HG02763 (cell line): Measurements from ENCODE around the gene ZC3H11A.
A peak's percentile ranks its signal among the peaks of the same experiment; 100 is the strongest.
"Not testable (repeated sequence)": the region's sequence is repeated elsewhere in the genome, so short reads cannot be mapped to it uniquely, and the experiment has no call there.

Source experiments
- ATAC-seq: cut with Tn5 transposase; IDR thresholded peaks from one replicate; pipeline ENCODE4 v1.9.1; 2021; ENCODE audit warnings: mild to moderate bottlenecking, moderate library complexity; ENCODE audit not compliant: unreplicated experiment

Gene ZC3H11A

GRCh38 chr1:203778789-203779188 lies 16.6 kb upstream of the ZC3H11A start:
- ATAC-seq, result no peak

GRCh38 chr1:203781962-203782361 lies 13.5 kb upstream of the ZC3H11A start:
- no peak for ATAC-seq

- no peak for ATAC-seq
Observed at GRCh38 chr1:203789966-203790365, 5.5 kb upstream of the ZC3H11A start.

- ATAC-seq, result no peak
Observed at GRCh38 chr1:203791498-203791897, 3.9 kb upstream of the ZC3H11A start.

- ATAC-seq, result no peak
Observed at GRCh38 chr1:203792486-203792885, 2.9 kb upstream of the ZC3H11A start.

- ATAC-seq, result not testable (repeated sequence)
Observed at GRCh38 chr1:203793561-203793960, 1.9 kb upstream of the ZC3H11A start.

- no peak for ATAC-seq
Observed at GRCh38 chr1:203794764-203795440, 521 bp upstream of the ZC3H11A start.

- ATAC-seq, result peak; percentile 12
Observed at GRCh38 chr1:203796236-203796605, 798 bp downstream of the ZC3H11A start.

- no peak for ATAC-seq
Observed at GRCh38 chr1:203797216-203797615, 1.8 kb downstream of the ZC3H11A start.

GRCh38 chr1:203797948-203798655 lies 2.7 kb downstream of the ZC3H11A start:
- no peak for ATAC-seq

- ATAC-seq, result no peak
Observed at GRCh38 chr1:203799157-203799556, 3.7 kb downstream of the ZC3H11A start.

- ATAC-seq, result no peak
Observed at GRCh38 chr1:203799971-203800370, 4.5 kb downstream of the ZC3H11A start.

- no peak for ATAC-seq
Observed at GRCh38 chr1:203805689-203806088, 10.3 kb downstream of the ZC3H11A start.

- no peak for ATAC-seq
Observed at GRCh38 chr1:203807196-203807595, 11.8 kb downstream of the ZC3H11A start.

- ATAC-seq, result no peak
Observed at GRCh38 chr1:203813581-203814341, 18.3 kb downstream of the ZC3H11A start.

GRCh38 chr1:203818399-203818798 lies 23.0 kb downstream of the ZC3H11A start:
- ATAC-seq, result no peak

- no peak for ATAC-seq
Observed at GRCh38 chr1:203823306-203823705, 27.9 kb downstream of the ZC3H11A start.

GRCh38 chr1:203826175-203826574 lies 30.8 kb downstream of the ZC3H11A start:
- ATAC-seq, result no peak

- ATAC-seq, result no peak
Observed at GRCh38 chr1:203828002-203828401, 32.6 kb downstream of the ZC3H11A start.

GRCh38 chr1:203828503-203828902 lies 33.1 kb downstream of the ZC3H11A start:
- ATAC-seq, result no peak

- not testable (repeated sequence) for ATAC-seq
Observed at GRCh38 chr1:203829247-203829646, 33.8 kb downstream of the ZC3H11A start.

- ATAC-seq, result no peak
Observed at GRCh38 chr1:203835476-203835875, 40.1 kb downstream of the ZC3H11A start.
